Epithelial cell of proximal tubule (primary cell): ENCODE measurements around the gene REG1A. TPM values are rescaled to one million over a fixed set of nuclear protein-coding genes. Genes with fewer than 3 reads are reported as not detected.

Source experiments
- DNase-seq: peaks from one replicate; pipeline ENCODE4 v3.0.0-alpha.2; 2011; ENCODE audit warnings: low read depth
- H3K4me3 ChIP-seq: 2 replicates; pipeline ENCODE4 v1.5.1; 2011; ENCODE audit warnings: low read depth, mild to moderate bottlenecking, low read length
- total RNA-seq: library from RNA; depleted of rRNA; stranded (reverse); fragments of >200 nt; gene quantifications from 2 replicates; pipeline ENCODE4 v1.2.3, GENCODE V29; 2015
- TF ChIP-seq, protein P1 (sequence below): conservative IDR thresholded peaks from 2 replicates; pipeline ENCODE4 v1.5.1; 2012; ENCODE audit warnings: low read depth, mild to moderate bottlenecking, low read length

Gene REG1A
- total RNA-seq, 1 donor from 2014 or later, result not detected

DNA sequence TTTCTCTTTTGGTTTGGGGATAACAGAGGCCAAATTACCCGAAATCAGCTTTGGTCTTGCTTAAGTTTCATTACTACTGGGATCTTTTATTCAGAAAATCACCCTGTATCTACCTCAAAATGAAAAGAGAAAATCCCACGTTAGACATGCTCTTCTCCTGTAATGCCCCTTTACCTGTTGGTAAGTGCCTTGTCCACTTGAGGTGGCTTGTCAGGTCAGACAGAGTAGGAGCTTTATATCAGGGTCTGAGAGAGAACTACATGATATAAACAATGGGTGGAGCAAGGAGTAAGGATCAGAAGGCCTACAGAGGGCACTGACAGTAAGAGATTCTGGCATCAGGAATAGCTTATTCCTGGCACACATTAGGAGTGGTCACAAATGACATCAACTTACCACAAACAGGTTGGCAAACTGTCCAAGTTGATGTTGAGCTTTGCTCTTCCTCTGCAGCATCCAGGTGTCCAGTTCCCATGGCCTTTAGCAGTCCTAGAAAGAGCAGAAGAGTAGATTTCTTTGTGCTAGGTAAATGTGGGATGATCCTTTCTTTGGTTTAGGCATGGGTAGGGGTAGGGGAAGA, 32.4 kb upstream of the REG1A start, which contains the start of gene REG1B:
Gene REG1B, minus strand, starts transcription at position 209 of the 580 bp plus-strand sequence. CDS start 381 bp downstream, outside the sequence.
- no peak within 1 kb of the TSS for H3K4me3 ChIP-seq
- TF ChIP-seq, protein P1, sequence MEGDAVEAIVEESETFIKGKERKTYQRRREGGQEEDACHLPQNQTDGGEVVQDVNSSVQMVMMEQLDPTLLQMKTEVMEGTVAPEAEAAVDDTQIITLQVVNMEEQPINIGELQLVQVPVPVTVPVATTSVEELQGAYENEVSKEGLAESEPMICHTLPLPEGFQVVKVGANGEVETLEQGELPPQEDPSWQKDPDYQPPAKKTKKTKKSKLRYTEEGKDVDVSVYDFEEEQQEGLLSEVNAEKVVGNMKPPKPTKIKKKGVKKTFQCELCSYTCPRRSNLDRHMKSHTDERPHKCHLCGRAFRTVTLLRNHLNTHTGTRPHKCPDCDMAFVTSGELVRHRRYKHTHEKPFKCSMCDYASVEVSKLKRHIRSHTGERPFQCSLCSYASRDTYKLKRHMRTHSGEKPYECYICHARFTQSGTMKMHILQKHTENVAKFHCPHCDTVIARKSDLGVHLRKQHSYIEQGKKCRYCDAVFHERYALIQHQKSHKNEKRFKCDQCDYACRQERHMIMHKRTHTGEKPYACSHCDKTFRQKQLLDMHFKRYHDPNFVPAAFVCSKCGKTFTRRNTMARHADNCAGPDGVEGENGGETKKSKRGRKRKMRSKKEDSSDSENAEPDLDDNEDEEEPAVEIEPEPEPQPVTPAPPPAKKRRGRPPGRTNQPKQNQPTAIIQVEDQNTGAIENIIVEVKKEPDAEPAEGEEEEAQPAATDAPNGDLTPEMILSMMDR, result no peak
- no peak for DNase-seq

DNA sequence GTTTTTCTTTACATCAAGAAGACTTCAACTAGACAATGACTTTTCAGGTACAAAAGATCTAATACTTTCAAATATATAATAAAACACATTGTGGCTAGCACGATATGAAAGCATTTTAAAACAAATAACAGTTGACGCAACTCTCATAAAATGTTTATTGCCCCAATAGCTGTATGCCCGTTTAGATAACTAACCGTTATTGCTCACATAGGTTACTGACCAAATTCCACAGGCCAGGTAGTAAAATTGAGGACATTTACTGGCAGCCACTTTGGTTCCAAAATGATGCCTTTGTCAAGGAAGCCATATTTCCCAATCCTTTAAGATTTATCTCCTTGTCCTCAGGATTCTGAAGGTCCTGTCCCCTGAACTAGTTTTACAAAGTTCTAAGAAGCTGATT, 29.6 kb upstream of the REG1A start:
- no peak overlapping the region for H3K4me3 ChIP-seq
- TF ChIP-seq, protein P1, result no peak
- no peak for DNase-seq

- DNase-seq, result no peak
- no peak overlapping the region for H3K4me3 ChIP-seq
- TF ChIP-seq, protein P1, result no peak
Observed at GRCh38 chr2:79097843-79098242, 22.4 kb upstream of the REG1A start.

DNA sequence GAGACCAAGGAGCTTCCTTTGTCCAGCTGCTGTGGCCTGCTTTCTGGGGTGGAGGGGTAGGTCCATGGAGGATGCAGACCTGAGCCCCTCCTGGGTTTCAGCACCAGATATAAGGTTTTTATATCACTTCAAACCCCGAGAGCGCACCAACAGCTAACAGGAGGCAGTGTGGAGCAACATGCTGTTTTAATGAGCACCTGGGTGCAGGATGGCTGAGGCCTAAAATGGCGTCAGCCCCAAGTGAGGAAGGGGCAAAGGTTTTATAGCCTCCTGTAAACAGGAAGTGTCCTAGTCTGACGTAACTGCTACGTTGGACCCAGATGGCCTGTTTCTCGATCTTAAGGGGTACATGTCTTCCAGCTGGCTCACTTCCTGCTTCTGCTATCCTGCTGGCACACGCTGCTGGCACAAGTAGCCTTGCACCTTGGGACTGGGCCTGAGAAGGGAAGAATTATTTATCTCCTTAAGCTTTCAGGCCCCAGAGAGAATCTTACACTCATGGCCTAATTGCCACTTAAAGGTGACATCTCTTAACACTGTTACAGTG, 21.1 kb upstream of the REG1A start:
- no peak for DNase-seq

DNA sequence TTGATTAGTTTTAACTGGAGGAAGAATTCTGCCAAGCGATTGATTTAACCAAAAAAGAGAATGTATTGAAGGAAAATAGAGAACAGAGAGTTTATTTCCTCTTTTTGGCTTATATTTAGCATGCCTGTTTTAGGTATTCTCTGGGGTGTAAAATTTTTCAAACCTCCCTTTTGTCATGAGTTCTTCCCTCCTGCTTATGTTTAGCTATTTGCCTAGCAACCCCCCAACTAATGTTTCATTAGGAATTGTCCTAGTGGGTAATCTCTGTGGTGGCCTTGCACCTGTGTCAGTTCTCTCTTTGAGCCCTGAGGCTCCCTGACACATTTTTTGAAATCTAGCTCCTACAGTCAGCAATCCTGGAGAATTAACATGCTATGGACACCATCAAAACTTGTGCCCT, 20.0 kb upstream of the REG1A start:
- DNase-seq, result no peak
- TF ChIP-seq, protein P1, result no peak
- H3K4me3 ChIP-seq, result no peak overlapping the region

More for the DNA sequence above, 21.1 kb upstream of the REG1A start:
- TF ChIP-seq, protein P1, result no peak
- H3K4me3 ChIP-seq, result no peak overlapping the region

- TF ChIP-seq, protein P1, result no peak
- no peak overlapping the region for H3K4me3 ChIP-seq
- no peak for DNase-seq
Observed at GRCh38 chr2:79101024-79101423, 19.3 kb upstream of the REG1A start.

DNA sequence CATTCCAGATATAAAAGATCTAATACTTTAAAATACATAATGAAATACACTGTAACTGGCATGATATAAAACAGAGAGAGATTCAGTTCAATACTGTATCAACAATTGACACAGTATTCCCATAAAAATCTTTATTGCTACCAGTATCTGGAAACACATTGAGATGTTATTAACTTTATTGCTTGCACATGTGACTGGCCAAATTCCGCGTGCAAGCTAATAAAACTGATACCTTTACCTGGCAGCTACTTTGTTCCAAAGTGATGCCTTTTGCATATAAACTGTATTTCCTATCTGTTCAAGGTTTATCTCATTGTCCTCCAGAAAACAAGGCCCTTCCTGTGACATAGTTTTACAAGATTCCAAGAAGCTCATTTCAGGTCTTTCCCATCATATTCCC, 17.1 kb upstream of the REG1A start:
- no peak overlapping the region for H3K4me3 ChIP-seq
- TF ChIP-seq, protein P1, result no peak

More for the DNA sequence above, 17.1 kb upstream of the REG1A start:
- DNase-seq, result no peak
